HG03095 (cell line): Measurements from ENCODE around the gene S100A13.

ENCODE experiments used
- ATAC-seq: cut with Tn5 transposase; IDR thresholded peaks from one replicate; pipeline ENCODE4 v1.9.1; 2021; ENCODE audit warnings: moderate library complexity; ENCODE audit not compliant: unreplicated experiment

Gene S100A13

DNA sequence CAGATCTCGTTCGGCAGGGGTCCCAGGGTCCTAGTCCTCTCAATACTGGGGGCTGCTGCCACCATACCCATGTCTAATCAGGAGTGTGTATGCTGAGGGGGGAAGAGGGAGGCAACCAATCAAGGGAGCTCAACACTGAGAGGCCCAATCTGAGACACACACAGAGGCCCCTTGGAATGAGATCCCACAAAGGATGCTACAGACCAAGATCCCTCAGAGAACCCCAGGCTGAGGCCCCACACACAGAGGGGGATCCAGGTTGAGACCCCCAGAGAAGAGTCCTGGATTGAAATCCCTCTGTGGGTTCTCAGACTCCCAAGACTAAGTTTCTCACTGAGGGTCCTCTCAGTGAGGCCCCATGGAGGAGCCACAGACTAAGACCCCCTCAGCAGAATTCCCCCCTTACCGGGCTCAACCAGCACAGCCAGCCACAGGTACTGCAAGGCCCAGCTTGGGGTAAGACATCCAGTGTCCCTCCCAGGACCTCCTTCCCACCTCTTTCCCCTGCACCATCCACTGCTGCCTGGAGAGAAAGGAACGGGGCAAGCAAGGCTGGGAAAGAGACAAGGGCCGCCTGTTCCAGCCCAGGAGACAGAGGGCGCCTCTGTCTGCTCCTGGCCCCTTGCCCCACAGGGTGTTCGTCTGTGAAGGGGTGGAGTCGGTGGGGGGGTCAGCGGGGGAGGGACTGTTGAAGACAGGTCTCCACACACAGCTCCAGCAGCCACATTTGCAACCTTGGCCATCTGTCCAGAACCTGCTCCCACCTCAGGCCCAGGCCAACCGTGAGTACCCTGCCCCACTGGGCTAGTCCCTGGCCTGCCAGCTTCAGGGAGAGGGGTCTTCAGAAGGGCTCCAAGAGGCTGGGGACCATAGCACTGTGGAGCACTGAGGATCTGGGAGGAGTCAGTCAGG, 666 bp upstream of the S100A13 start, which contains the start of gene S100A1:
Gene S100A1, plus strand, starts transcription at position 720 of the 912 bp plus-strand sequence. CDS start 2,088 bp downstream, outside the sequence.
- no peak for ATAC-seq

DNA sequence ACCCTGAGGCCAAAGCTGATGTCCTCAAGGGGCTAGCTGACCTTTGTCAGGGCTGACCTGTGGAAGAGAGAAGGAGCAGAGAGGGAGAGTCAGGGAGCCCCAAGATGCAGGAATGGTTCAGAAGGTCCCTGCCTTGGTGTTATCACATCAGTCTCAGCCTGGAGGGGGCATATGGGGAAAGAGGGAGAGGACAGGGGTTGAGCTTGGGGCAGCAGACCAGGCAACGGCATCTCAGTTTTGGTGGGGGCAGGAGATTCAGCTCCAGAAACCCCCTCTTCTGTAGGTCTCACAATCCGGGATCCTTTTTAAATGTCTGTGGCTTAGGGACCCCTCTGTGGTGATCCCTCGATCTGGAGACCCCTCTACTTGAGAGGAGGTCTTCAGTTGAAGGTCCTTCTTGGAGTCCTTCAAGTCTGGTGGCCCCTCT, 815 bp downstream of the S100A13 start:
- ATAC-seq = no peak

DNA sequence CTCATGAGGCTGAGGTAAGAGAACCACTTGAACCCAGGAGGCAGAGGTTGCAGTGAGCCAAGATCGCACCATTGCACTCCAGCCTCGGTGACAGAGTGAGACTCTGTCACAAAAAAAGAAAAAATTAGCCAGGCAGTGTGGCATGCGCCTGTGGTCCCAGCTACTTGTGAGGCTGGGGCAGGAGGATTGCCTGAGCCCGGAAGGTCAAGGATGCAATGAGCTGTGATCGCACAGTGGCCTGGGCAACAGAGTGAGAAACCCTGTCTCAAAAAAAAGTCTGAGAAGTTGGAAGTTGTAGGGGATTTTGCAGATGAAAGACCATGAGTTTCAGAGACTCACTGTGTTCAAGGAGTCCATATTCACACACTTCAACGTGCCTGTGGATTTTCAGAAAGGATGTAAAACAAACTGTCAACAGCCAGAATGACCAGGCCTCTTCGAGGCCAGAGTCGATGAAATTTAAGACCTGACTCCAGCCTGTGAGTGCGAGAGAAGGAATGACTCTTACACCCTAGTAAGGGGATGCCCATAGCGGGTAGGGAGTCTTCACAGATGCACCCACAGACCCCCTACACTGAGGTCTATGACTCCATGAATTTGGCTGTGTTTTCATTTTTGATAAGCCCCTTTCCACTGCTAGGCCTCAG, 2.2 kb downstream of the S100A13 start:
- ATAC-seq = no peak

DNA sequence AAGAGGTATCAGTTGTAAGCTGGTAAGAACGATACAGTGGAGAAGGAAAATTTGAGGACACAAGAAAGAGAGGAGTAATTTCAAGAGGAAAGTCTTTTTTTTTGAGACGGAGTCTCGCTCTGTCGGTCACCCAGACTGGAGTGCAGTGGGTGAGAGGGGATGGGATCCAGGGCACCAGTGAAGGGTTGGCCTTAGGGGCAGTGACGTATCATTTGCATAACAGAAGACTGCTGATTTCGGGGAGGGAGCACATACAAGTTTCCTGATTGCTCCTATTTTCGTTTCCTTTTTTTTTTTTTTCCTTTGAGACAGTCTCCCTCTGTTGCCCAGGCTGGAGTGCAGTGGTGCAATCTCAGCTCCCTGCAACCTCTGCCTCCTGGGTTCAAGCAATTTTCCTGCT, 4.2 kb downstream of the S100A13 start:
- ATAC-seq = no peak

DNA sequence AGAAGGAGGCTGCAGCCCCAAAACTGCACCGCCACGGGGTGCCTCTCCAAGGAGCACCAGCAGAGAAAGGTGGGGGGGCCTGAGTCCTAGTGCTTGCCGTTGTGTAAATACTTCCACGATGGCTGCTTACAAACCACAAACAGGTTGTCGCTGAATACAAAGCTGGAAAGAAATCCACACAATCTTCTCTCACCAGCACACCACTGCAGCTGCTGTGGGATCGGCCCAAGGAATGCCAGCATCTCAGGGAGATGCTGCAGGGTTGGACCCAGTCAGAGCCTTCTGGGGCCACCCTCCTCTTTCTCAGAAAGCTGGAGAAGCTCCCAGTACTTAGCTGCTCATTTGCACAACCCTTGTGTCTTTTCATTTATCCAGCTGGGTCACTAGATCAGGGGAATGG, 8.1 kb downstream of the S100A13 start:
- ATAC-seq = no peak

DNA sequence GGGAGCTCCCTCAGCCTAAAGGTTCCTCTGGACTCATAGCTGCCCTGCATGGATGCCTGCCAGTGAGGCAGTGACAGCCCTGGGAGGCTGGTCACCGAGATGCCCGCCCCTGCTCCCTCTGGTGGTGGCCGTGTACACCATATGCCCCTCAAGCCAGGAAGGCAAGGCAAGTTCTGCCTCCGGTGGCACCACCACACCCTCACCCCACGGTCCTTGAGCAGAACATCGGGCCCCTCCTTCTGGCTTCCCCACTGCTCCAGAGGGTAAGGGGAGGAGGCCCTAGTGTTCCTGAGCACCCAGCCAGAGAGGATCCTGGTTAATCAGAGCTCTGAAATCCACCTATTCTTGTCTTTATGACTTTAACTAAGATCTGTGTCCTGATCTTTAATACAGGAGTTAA, 9.6 kb downstream of the S100A13 start:
- no peak for ATAC-seq

DNA sequence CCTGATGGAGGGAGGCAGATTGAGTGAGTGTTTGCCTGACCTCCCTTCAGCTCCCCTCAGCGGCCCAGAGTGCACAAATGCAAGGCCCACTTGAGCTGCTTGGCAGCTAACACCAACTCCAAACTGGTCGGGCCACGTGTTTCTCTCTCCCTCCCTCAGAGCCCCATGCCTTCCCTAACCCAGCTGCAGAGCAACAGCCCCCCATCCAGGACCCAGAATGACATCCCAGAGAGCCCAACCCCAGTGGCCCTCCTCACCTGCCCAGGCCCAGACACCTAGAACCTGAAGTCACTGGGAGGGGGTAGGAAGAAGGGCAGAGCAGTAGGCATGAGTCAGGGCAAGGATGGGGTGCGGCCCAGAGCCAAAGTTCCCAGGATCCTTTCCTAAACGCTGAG, 10.4 kb downstream of the S100A13 start:
- no peak for ATAC-seq

DNA sequence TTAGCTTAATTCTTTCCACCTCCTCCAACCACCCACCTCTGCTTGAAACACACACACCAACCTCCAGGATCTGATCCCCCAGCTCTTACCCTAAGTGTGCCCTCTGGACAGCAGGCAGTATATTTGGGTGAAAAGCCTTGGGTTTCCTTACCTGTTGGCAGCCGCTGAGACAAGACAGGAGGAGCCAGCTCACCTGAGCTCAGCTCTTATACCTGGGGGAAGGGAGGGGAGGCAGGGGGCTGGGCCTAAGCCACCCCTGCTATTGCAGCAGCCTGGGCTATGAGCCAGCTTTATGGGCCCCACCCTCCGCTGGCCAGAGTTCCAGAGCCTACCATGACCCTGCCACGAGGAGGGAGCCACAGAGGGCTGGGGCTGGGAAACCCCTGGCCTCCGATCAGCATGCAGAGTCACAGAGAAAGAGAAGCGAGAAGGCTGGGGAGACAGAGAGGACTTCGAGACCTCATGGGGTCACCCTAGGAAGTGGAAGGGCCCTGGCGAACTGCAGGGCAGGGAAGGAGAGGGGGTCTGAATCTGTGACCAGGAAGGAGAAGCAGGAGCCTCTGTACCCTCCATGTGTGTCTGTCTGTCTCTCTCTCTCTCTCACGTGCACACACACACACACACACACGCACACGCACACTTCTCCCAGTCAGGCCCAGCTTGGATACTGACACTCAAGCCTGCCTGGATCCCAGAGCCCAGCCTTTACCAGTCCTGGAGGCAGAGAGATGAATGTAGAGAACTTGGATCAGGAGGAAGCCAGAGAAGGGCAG, 11.0 kb downstream of the S100A13 start, which contains the start of gene S100A14:
Gene S100A14, minus strand, starts transcription at position 182 of the 773 bp plus-strand sequence. CDS start 467 bp downstream, outside the sequence.
- no peak for ATAC-seq

DNA sequence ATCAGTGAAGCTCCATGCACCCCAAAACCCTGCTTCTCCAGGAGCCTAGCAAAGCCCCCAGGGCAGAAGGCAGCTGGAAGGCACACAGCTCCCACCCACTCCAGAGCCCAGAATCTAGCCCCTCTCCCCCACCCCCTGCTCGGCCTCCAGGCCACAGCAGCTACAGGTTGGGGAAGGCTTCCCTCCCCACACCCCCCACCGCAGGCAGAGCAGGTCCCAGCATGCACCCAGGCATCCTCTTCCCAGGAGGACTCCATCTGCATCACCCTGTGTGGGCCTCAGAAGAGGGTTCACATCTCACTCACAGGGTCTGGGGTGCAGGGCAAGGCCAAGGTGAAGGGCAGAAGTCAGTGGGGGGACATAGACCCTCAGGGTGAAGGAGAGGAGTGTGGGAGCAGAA, 11.9 kb downstream of the S100A13 start:
- ATAC-seq = no peak

DNA sequence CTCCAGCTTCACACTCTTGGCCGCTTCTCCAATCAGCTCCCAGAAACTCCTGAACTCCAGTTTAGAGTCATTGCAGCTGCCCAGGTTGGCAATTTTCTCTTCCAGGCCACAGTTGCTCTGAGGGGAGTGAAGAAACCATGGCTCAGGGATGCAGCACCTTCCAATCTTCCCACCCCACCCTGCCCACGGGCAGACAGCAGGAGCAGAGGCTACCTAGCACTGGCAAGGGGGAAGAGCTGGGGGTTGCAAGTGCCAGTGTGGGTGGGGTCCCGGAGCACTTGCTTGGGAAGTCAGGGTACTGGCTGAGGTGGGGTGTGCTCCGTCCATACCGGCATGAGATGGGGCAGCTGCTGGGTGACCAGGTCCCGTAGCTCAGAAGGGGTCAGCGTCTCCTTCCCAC, 12.4 kb downstream of the S100A13 start:
- no peak for ATAC-seq

DNA sequence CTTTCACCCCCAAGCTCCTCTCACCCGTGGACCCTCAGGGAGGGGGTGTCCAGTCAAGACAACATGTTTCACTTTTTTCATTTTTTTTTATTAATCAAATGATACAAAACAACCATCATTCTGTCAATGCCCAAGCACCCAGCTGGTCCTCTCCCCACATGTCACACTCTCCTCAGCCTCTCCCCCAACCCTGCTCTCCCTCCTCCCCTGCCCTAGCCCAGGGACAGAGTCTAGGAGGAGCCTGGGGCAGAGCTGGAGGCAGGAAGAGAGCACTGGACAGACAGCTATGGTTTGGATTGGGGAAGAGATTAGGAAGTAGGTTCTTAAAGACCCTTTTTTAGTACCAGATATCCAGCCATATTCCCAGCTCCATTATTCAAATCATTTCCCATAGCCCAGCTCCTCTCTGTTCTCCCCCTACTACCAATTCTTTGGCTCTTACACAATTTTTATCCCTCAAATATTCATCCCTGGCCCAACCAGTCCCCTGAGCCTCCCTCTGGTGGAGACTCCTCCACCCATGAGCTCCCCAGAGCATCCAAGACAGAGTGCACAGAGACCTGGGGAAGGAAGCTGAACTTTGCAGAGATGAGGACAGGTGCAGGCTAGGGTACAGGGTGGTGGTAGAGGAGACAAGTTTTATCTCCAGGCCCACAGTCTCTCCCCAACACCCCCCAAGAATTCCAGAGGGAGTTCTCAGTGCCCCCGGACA, 13.0 kb downstream of the S100A13 start:
- no peak for ATAC-seq

DNA sequence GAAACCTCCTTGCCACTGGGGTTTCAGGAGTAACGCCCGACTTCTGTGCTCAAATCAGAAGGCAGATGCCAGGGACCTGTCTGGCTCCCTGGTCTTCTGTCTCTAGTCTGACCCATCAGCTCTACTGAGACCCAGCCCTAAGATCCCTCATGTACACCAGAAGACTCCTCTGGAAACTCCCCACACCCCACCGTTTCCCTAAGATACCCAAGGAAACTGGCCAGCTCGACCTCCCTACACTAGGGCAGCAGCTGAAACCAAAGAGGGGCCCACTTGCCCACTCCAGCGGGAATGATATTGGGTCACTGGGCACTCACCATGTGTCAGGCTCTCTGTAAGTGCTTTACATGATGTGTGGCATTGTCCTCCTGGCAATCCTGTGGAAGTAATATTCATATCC, 13.9 kb downstream of the S100A13 start:
- no peak for ATAC-seq

DNA sequence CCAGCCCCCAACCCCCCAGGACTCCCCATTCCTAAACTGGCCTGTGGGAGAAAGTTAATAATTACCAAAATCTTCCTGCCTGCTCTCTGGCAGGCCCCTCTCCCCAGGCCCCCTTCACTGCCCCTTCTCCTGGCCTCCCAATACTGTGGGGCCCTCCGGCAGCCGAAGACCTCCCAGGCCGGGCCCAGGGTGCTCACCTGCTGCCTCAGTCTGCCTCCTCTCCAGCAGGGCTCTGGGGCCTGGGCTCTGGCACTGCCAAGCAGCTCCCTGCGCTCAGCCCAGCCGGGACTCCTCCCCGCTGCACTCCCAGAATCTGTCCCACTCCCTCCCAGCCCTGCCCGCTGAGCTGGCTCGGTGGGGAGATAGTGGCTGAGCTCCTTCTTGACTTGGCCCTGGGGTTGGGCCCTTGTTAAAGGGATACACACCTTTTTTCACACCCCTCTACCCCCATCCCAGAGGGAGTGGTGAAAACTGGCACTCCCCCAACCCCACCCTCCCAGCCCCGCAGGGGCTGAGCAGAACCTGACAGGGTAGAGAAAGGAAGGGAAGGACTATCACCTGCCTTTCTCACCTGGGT, 14.5 kb downstream of the S100A13 start, which contains the start of gene S100A16:
Gene S100A16, minus strand, starts transcription at position 383 of the 577 bp plus-strand sequence. CDS start 4,986 bp downstream, outside the sequence.
- no peak for ATAC-seq

DNA sequence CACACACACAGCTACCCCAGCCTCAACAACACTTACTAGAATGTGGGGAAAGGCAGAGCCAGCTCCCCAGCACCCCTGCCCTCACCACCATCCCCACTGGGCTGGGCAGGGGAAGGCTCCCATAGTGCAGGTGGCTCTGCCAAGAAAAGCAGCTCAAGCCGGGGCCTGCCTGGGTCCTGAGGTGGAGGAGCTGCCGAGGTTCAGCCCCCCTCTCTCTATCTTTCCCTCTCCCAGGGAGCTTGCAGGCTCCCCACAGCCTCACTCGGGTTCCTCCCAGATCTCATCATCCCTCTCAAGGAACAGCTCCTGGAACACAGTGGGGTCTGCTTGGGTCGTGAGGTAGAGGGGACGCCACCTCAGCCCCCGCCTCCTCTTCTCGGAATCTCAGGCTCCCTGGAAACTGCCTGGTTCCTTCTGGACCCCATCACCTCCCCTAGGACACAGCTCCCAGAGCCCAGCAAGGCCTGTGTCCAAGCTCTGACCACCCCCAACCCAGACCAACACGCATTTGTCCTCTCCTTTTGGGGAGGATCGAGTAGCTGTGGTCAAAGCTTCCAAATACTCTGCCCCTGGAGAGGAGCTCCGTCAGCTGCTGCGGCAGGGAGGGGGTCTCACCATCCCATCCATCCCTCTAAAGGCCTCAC, 15.1 kb downstream of the S100A13 start:
- ATAC-seq = no peak

DNA sequence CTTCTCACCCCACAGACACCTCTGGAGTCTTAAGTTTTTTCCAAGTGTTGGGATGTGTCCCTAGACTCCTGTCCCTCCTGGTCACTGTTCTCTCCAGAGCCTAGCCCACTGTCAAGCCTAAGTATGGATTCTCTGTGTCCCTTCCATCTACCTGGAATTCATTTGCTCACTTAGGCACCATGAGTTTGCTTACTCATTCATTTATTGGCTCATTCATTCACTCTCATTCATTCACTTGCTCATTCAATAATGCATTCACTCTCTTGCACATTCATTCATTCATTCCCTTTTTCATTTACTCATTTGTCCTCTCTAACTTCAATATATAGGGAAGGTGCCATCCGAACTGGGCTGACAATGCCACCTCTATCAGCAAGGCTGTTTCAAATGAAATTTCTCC, 15.9 kb downstream of the S100A13 start:
- ATAC-seq = no peak

DNA sequence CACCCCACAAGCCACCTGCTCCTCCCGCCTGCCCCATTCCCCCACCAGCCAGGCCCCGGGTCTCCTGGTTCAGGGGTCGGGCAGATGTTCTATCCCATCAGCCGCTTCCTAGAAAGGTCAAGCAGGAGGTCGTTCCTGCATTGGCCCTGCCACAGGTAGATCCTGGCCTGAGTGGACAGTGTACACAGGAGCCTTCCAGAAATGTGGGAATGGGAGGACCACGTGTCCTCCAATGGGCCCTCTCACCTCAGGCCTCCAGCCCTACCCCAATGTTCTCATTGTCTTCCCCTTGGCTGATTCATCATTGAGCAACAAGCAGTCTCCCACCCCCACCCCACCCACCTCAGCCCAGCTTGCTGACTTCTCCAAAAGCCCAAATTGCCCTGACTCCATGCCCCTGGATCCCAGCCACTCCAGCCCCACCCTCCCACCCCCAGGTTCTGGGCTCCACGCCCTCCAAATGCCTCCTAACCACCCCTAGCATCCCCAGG, 16.4 kb downstream of the S100A13 start:
- ATAC-seq = no peak

DNA sequence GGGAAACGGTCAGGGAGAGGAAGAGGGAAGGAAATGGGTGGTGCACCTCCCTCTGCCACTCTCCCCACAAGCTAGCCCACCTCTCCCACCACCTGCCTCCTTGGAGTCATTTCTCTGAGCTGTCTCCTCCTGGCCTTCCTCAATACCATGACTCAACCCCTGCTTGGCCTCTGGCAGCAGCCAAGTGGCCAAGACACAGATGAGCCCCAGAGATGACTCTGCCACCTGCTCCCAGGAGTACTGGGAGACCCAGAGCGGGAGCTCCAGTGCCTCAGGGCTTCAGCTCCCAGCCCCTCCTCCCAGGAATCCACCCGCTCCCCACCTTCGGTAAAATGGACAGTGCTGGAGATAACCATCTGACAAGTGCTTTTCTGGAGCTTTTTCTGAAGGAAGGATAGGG, 17.0 kb downstream of the S100A13 start:
- no peak for ATAC-seq

DNA sequence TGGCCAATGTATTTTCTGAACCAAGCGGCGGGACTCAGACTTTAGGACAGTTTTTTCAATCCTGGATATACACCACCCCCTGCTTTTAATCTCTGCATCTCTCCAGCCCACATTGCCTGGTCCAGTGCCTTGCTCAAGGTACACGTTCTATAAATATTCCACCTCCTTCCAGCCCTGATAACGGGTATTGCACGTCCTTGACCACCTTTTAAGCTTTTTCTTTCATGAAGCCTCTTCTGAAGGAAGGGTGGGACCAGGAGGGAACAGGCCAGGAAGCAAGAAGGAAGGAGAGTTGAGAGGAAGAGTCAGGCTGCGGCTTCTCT, 17.8 kb downstream of the S100A13 start:
- ATAC-seq = no peak

DNA sequence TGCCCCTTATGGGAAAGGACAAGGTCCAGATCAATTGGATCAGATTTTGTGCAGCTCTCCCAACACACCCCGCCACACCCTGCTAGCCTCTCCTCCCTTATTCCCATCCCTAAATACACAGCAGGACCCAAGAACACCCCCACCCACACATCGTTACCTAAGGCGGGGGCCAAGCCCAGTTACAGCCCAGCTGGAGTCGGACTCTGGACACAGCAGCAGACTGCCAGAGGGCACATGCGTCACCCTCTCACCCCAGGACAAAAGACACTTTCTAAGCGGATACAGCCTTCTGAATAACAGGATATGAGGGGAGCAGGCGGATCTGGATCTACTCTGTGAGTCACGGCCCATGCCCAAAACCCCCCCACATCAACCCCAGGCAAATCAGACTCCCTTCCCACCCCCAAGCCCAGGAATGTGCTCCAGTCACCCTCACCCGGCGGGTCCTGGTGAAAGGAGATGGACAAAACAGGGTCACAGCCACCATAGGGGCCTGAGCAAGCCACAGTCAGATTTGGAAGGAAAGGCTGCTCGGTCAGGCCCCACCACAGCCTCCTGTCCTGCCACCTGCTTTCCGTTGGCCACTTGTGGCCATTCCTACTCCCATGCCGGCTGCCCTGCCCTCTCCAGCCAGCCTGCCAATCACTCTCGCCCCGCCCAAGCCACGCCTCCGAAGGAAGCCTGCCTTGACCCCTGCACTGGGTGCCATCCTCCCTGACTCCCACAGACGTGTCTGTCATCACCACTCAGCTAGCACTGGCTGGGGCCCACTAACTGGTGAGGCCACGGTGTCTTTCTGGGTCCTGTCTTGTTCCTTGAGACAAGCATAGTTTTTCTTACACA, 18.3 kb downstream of the S100A13 start:
- ATAC-seq = no peak
